T-helper 2 cell treated with Interferon-gamma antibody and Interleukin-4, amounts not matched to agents 5 μg/mL and 100 μg/mL, for 36 hours (primary cell): ENCODE results near the gene KPNA5.
"Not testable (repeated sequence)": the region's sequence is repeated elsewhere in the genome, so short reads cannot be mapped to it uniquely, and the experiment has no call there.

ENCODE experiments used
- DNase-seq: peaks from one replicate; pipeline ENCODE4 v3.0.0; 2021; ENCODE audit warnings: low spot score
- H3K27ac Mint-ChIP-seq: one replicate; pipeline ENCODE4 v1.8.0; 2021; ENCODE audit warnings: mild to moderate bottlenecking, mixed read lengths
- H3K27me3 Mint-ChIP-seq: one replicate; pipeline ENCODE4 v1.8.0; 2021; ENCODE audit warnings: low read depth, mixed read lengths
- H3K36me3 Mint-ChIP-seq: one replicate; pipeline ENCODE4 v1.8.0; 2021; ENCODE audit warnings: low read depth, mixed read lengths
- H3K4me1 Mint-ChIP-seq: one replicate; pipeline ENCODE4 v1.8.0; 2021; ENCODE audit warnings: low read depth, mixed read lengths
- H3K4me3 Mint-ChIP-seq: one replicate; pipeline ENCODE4 v1.8.0; 2022; ENCODE audit warnings: mild to moderate bottlenecking, moderate library complexity, mixed read lengths
- H3K9me3 Mint-ChIP-seq: one replicate; pipeline ENCODE4 v1.8.0; 2021; ENCODE audit warnings: mixed read lengths

KPNA5 gene

DNA sequence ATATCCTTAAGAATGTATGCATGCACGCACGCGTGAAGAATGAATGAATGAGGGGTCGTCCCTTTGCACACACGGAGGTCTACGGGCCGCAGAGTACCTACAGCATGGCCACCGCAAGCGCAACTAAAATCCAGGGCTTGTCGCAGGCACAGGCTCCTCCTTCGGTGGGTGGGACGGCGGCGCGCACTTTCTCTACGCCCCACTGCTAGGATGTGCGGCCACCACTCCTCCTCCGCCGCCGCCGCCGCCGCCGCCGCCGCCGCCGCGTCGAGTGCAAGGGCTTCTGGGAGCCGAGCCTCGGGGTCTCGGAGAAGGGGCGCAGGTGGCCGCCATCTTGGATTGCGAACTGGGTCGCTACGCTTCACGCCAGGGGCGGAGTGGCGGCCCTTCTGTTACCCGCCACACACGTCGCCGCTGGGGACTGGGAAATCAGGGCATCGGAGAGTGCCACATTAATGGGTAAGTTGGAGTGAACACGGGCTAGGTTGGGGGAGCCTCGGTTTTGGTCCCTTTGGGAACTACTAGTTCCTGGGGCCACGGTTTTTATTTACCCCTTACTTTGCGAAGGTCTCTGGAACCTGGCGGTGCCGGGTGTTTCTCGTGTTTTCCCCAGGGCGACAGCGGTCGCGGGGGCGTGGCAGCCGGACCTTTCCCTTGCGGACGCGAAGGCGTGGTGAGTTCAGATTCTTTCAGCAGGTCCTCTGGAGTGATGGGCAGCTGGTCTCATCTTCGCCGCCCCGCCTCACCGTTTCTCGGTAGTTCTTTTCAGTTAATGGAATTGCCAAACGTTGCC, at the start of gene KPNA5:
Gene KPNA5 (plus strand): TSS at position 332 of the 793 bp plus-strand sequence. CDS start 124 bp downstream, at position 456.
- peak within 1 kb of the TSS; percentile 99 for H3K27ac Mint-ChIP-seq
- peak; percentile 88 for DNase-seq
- H3K36me3 Mint-ChIP-seq, result peaks cover 24% of the 10 kb centered on the region
- peak within 1 kb of the TSS; percentile 98 for H3K4me3 Mint-ChIP-seq
- no peaks in the 10 kb centered on the region for H3K9me3 Mint-ChIP-seq
- peaks cover 23% of the 10 kb centered on the region for H3K4me1 Mint-ChIP-seq
- H3K27me3 Mint-ChIP-seq, result no peaks in the 10 kb centered on the region

GRCh38 chr6:116631379-116631990, 49.5 kb upstream of the KPNA5 start:
- Mint-ChIP-seq H3K27ac (no peak overlapping the region), H3K36me3 (peaks cover 15% of the 10 kb centered on the region), H3K4me3 (no peak overlapping the region), H3K4me1 (peaks cover 2% of the 10 kb centered on the region), H3K27me3 (no peaks in the 10 kb centered on the region), H3K9me3 (no peaks in the 10 kb centered on the region)
- no peak for DNase-seq

DNA sequence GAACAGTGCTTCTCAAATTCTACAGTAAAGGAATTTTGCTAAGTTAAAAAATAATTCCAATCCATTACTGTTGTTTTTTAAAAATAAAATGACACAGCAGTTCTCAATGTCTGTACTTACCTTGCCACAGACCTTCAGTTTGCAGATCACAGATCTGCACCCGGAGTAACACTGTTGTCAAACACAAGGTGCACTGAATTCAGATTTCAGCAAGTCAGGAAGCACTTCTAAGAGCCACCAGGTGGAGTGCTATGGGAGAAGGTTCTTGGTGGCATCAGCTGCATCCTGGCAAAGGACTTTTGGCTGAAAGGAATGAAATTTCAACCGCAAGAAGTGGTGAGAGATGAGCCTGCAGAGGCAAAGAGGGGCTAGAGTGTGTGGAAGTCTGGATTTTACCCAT, 47.3 kb upstream of the KPNA5 start:
- Mint-ChIP-seq H3K36me3 (peaks cover 22% of the 10 kb centered on the region), H3K27me3 (no peaks in the 10 kb centered on the region), H3K27ac (no peak overlapping the region), H3K4me1 (peaks cover 2% of the 10 kb centered on the region), H3K9me3 (no peaks in the 10 kb centered on the region), H3K4me3 (no peak overlapping the region)
- no peak for DNase-seq

DNA sequence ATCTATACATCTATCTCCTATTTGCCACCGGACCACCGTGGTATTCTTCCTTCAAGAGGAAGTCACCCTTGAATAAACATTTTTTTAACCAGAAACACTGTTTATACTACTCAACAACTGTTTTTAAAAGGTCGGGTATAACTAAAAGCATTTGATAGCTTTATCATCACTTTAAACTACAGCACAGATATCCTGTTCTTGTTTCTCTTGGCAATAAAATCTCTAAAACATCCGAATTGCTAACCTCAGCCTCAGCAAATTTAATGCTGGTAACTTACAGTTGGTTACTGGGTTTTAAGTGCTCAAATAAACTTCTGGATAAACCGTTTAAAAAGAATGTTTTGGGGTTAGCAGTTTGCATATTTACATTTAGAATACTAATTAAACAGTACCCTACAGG, 32.9 kb upstream of the KPNA5 start:
- peaks cover 35% of the 10 kb centered on the region for H3K36me3 Mint-ChIP-seq

GRCh38 chr6:116649129-116649528, 31.9 kb upstream of the KPNA5 start:
- DNase-seq, result no peak
- no peaks in the 10 kb centered on the region for H3K9me3 Mint-ChIP-seq
- H3K4me3 Mint-ChIP-seq, result no peak overlapping the region
- H3K4me1 Mint-ChIP-seq, result peaks cover 12% of the 10 kb centered on the region
- no peak overlapping the region for H3K27ac Mint-ChIP-seq
- H3K27me3 Mint-ChIP-seq, result no peaks in the 10 kb centered on the region
- H3K36me3 Mint-ChIP-seq, result peaks cover 28% of the 10 kb centered on the region

More for the DNA sequence above, 32.9 kb upstream of the KPNA5 start:
- Mint-ChIP-seq H3K27me3 (no peaks in the 10 kb centered on the region), H3K4me3 (no peak overlapping the region), H3K27ac (no peak overlapping the region), H3K9me3 (no peaks in the 10 kb centered on the region), H3K4me1 (peaks cover 12% of the 10 kb centered on the region)
- DNase-seq, result no peak

- H3K36me3 Mint-ChIP-seq, result peaks cover 36% of the 10 kb centered on the region
- peaks cover 12% of the 10 kb centered on the region for H3K4me1 Mint-ChIP-seq
- H3K27ac Mint-ChIP-seq, result peak overlapping the region; percentile 22
- DNase-seq, result no peak
- H3K4me3 Mint-ChIP-seq, result no peak overlapping the region
- no peaks in the 10 kb centered on the region for H3K9me3 Mint-ChIP-seq
- H3K27me3 Mint-ChIP-seq, result no peaks in the 10 kb centered on the region
These were observed 29.1 kb upstream of the KPNA5 start for GRCh38 chr6:116651916-116652315.

DNA sequence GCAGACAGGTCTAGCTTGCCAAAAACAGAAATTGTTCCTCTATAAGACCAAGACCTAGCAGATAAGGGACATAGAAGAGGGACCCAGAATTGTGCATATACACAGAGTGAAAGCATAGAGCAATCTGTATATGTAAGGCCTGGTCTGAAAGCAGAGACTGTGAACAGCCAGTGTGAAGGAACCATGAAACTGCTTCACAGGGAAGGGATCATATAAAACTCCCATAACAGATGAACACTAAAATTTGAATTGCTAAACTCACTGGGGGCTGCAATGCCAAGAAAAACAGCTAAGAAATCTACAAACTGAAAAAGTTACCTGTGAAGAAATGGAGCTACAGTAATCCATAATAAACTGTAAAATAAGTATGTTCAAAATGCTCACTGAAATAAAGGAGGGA, 19.4 kb upstream of the KPNA5 start:
- no peak overlapping the region for H3K27ac Mint-ChIP-seq
- H3K36me3 Mint-ChIP-seq, result peaks cover 46% of the 10 kb centered on the region
- no peaks in the 10 kb centered on the region for H3K9me3 Mint-ChIP-seq
- DNase-seq, result no peak
- H3K4me3 Mint-ChIP-seq, result no peak overlapping the region
- H3K27me3 Mint-ChIP-seq, result no peaks in the 10 kb centered on the region
- H3K4me1 Mint-ChIP-seq, result peaks cover 33% of the 10 kb centered on the region

GRCh38 chr6:116662202-116662601, 18.8 kb upstream of the KPNA5 start:
- H3K9me3 Mint-ChIP-seq, result no peaks in the 10 kb centered on the region
- DNase-seq, result no peak
- no peaks in the 10 kb centered on the region for H3K27me3 Mint-ChIP-seq
- peaks cover 46% of the 10 kb centered on the region for H3K36me3 Mint-ChIP-seq
- H3K4me3 Mint-ChIP-seq, result no peak overlapping the region
- H3K4me1 Mint-ChIP-seq, result peaks cover 37% of the 10 kb centered on the region
- H3K27ac Mint-ChIP-seq, result no peak overlapping the region

DNA sequence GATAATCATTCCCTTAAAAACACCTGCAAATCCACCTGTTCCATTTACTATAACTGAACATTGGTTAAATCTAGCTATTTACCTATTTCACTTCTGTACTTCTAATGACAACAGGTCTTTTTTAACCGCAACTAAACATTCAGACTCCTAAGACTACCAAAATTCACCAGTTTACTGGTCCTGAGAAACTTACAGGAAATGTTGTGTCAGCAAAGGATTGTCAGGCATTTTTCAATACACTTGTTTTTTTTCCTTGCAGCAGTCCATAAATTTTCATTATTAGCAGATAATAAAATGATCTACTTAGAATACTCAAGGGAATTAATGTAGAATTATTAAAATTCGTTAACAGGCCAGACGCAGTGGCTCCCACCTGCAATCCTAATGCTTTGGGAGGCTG, 17.7 kb upstream of the KPNA5 start:
- H3K27ac Mint-ChIP-seq, result no peak overlapping the region
- no peaks in the 10 kb centered on the region for H3K9me3 Mint-ChIP-seq
- no peak for DNase-seq
- no peak overlapping the region for H3K4me3 Mint-ChIP-seq
- peaks cover 42% of the 10 kb centered on the region for H3K36me3 Mint-ChIP-seq
- peaks cover 42% of the 10 kb centered on the region for H3K4me1 Mint-ChIP-seq
- no peaks in the 10 kb centered on the region for H3K27me3 Mint-ChIP-seq

GRCh38 chr6:116664169-116664568, 16.8 kb upstream of the KPNA5 start:
- DNase-seq, H3K27ac Mint-ChIP-seq: not testable (repeated sequence)
- peaks cover 42% of the 10 kb centered on the region for H3K4me1 Mint-ChIP-seq

DNA sequence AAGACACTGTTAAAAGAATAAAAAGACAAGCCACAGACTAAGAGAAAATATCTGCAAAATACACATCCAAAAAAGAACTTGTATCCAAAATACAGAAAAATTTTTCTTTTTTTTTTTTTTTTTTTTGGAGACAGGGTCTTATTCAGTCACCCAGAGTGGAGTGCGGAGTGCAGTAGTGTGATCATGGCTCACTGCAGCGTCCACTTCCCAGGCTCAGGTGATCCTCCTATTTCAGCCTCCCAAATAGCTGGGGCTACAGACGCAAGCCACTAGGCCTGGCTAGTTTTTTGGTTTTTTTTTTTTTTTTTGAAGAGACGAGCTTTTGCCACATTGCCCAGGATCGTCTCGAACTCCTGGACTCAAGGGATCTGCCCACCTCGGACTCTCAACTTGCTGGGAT, 15.5 kb upstream of the KPNA5 start:
- no peak for DNase-seq
- no peaks in the 10 kb centered on the region for H3K9me3 Mint-ChIP-seq
- H3K27ac Mint-ChIP-seq, result no peak overlapping the region
- H3K27me3 Mint-ChIP-seq, result no peaks in the 10 kb centered on the region
- peak overlapping the region; percentile 59 for H3K4me3 Mint-ChIP-seq
- H3K4me1 Mint-ChIP-seq, result peaks cover 40% of the 10 kb centered on the region
- peaks cover 33% of the 10 kb centered on the region for H3K36me3 Mint-ChIP-seq

More at GRCh38 chr6:116664169-116664568, 16.8 kb upstream of the KPNA5 start:
- Mint-ChIP-seq H3K36me3 (peaks cover 41% of the 10 kb centered on the region), H3K4me3 (peak overlapping the region; percentile 46)
- H3K27me3 Mint-ChIP-seq, H3K9me3 Mint-ChIP-seq: not testable (repeated sequence)

DNA sequence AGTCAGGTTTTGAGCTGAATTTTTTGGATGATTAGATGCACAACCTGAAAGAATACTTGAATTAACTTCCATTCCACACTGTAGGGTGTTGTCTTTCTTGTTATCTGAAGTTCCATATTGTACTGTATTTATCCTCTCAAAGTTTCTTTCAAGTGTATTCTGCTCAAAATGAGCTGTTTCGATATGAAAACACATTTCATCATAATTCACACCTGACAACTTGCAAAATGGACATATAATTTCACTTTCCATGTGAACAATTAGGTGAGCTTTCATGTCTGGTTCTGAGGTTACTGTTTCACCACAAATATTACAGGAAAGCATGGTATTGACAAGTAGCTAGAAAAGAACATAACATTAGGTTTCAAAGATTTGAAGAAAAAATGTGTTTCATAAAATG, 14.1 kb upstream of the KPNA5 start:
- Mint-ChIP-seq H3K27ac (peak overlapping the region; percentile 62), H3K9me3 (no peaks in the 10 kb centered on the region), H3K4me3 (peak overlapping the region; percentile 75), H3K27me3 (peaks cover 4% of the 10 kb centered on the region), H3K4me1 (peaks cover 36% of the 10 kb centered on the region), H3K36me3 (peaks cover 28% of the 10 kb centered on the region)
- DNase-seq, result no peak

DNA sequence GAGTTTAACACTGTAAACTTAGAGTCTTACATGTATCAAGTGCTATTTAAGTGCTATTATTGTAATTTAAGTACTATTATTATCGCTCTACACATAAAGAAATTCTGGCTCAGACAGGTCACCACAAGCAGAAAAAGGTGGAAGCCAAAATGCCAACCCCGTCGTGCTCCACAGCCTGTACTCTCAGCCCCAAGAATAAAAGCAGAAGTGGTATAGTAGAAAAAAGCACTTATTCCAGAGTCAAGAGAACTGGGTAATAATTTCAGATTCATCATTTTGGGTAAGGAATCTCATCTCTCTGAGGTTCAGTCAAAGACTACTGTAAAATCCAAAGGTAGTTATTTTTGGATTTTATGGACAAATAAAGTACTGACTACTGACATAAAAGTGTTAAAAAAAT, 13.4 kb upstream of the KPNA5 start:
- no peaks in the 10 kb centered on the region for H3K9me3 Mint-ChIP-seq

GRCh38 chr6:116672306-116672705, 8.7 kb upstream of the KPNA5 start:
- H3K9me3 Mint-ChIP-seq, result no peaks in the 10 kb centered on the region
- no peak for DNase-seq
- H3K4me3 Mint-ChIP-seq, result no peak overlapping the region
- H3K4me1 Mint-ChIP-seq, result peaks cover 4% of the 10 kb centered on the region
- H3K36me3 Mint-ChIP-seq, result peaks cover 2% of the 10 kb centered on the region
- no peak overlapping the region for H3K27ac Mint-ChIP-seq
- peaks cover 13% of the 10 kb centered on the region for H3K27me3 Mint-ChIP-seq

More for the DNA sequence above, 13.4 kb upstream of the KPNA5 start:
- Mint-ChIP-seq H3K4me1 (peaks cover 30% of the 10 kb centered on the region), H3K4me3 (peak overlapping the region; percentile 100), H3K27me3 (peaks cover 12% of the 10 kb centered on the region), H3K36me3 (peaks cover 24% of the 10 kb centered on the region), H3K27ac (peak overlapping the region; percentile 91)
- DNase-seq, result no peak
